Epithelial cell of proximal tubule (primary cell): Measurements from ENCODE around the gene IL1R2. TPM values are rescaled to one million over a fixed set of nuclear protein-coding genes. Genes with fewer than 3 reads are reported as not detected.

Experiments used
- DNase-seq: peaks from one replicate; pipeline ENCODE4 v3.0.0-alpha.2; 2011; ENCODE audit warnings: low read depth
- H3K4me3 ChIP-seq: 2 replicates; pipeline ENCODE4 v1.5.1; 2011; ENCODE audit warnings: low read depth, mild to moderate bottlenecking, low read length
- CTCF ChIP-seq: conservative IDR thresholded peaks from 2 replicates; pipeline ENCODE4 v1.5.1; 2012; ENCODE audit warnings: low read depth, mild to moderate bottlenecking, low read length
- total RNA-seq: library from RNA; depleted of rRNA; stranded (reverse); fragments of >200 nt; gene quantifications from 2 replicates; pipeline ENCODE4 v1.2.3, GENCODE V29; 2015

Gene IL1R2
- total RNA-seq, 1 donor from 2014 or later = 5.4 TPM

GRCh38 chr2:102051692-102052277 is 60.0 kb downstream of the IL1R2 start:
- DNase-seq = no peak
- no peak for TF ChIP-seq CTCF
- H3K4me3 ChIP-seq = no peak overlapping the region

GRCh38 chr2:102052365-102052764 is 60.6 kb downstream of the IL1R2 start:
- H3K4me3 ChIP-seq = no peak overlapping the region
- TF ChIP-seq CTCF = no peak
- DNase-seq = no peak

GRCh38 chr2:102053096-102053495 is 61.3 kb downstream of the IL1R2 start:
- no peak overlapping the region for H3K4me3 ChIP-seq
- no peak for TF ChIP-seq CTCF
- DNase-seq = no peak

GRCh38 chr2:102055346-102055990 is 63.7 kb downstream of the IL1R2 start:
- H3K4me3 ChIP-seq = no peak overlapping the region
- no peak for TF ChIP-seq CTCF
- DNase-seq = no peak

GRCh38 chr2:102056079-102056581 is 64.4 kb downstream of the IL1R2 start:
- no peak for TF ChIP-seq CTCF
- no peak for DNase-seq

GRCh38 chr2:102057502-102058292 is 65.9 kb downstream of the IL1R2 start:
- H3K4me3 ChIP-seq = no peak overlapping the region
- TF ChIP-seq CTCF = no peak
- no peak for DNase-seq

More at GRCh38 chr2:102056079-102056581, 64.4 kb downstream of the IL1R2 start:
- H3K4me3 ChIP-seq = no peak overlapping the region
